NCI-H226 (cell line): Measurements from ENCODE around the gene RGS9.
A peak's percentile ranks its signal among the peaks of the same experiment; 100 is the strongest.

Source experiments
- DNase-seq: peaks from one replicate; pipeline ENCODE4 v3.0.0-alpha.2; 2015

Gene RGS9

DNA sequence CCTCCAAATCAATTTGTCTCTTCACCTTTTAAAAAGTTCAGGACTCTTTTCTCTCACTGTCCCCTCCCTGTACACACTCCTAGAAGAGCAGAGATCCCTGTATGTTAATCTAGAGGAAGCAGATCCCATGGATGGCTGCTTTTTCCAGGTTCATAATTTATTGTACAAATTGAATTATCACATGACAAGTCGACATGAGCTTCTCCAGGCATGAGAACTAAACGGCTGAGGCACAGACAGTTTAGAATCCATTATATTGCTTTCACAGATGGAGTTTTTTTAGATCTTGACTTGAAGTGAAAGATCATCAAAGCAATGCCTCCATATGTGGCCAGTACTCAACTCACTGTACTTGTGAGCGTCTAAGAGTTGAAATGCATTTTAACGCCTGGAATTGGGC is 47.9 kb downstream of the RGS9 start:
- DNase-seq, result no peak

DNA sequence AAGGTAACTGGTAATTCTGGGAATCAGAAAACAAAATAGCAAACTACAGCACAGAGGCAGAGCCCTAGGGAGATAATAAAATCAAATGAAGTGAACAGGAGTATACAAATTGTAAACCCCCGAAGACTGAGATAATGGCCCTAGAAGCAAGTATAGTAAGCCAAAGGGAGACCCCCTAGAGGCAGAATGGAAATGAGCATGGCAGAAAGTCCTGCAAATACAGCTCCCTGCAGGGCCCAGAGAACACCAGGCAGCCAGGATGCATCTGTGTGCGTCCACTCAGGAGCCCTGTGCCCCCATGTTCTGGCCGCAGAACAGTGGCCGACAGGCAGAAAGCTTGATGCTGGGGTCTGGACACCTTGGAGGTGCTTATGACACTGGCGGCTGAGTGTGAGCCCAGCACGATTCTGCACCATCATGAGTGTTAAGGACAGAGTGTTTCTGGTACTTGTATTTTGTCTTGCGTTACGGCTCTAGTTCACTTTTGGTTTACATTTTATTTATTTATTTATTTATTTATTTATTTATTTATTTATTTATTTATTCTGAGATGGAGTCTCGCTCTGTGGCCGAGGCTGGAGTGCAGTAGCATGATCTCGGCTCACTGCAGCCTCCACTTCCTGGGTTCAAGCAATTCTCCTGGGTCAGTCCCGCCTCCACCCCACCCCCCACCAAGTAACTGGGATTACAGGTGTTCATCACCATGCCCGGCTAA is 48.7 kb downstream of the RGS9 start:
- no peak for DNase-seq

DNA sequence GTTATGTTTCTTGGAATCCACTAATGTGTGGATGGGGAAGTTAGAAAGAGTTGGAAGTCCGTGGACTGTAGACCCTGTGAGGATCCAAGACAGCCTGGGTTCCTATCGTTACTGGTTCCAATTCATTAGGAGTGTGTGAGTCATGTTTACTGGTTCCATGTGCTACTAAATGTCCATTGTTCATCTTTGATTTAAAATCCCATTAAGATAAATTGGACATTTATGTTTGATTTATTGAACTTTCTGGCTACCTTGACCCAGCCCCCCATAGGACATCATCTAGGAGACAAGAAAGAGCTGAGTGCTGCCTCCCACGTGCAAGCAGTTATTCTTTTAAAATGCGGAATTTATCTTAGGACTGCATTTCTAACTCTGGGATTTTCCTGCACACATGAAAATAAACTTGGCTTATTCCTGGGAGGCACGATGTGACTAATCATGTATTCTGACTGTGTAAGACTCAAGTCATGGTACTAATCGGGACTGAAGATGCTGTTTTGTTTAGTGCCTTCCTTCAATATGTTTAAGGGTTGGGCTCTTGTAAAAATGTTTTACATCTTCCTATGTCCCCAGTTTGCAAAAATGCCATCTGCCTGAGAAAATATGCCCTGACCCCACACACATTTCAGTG is 53.4 kb downstream of the RGS9 start:
- no peak for DNase-seq

DNA sequence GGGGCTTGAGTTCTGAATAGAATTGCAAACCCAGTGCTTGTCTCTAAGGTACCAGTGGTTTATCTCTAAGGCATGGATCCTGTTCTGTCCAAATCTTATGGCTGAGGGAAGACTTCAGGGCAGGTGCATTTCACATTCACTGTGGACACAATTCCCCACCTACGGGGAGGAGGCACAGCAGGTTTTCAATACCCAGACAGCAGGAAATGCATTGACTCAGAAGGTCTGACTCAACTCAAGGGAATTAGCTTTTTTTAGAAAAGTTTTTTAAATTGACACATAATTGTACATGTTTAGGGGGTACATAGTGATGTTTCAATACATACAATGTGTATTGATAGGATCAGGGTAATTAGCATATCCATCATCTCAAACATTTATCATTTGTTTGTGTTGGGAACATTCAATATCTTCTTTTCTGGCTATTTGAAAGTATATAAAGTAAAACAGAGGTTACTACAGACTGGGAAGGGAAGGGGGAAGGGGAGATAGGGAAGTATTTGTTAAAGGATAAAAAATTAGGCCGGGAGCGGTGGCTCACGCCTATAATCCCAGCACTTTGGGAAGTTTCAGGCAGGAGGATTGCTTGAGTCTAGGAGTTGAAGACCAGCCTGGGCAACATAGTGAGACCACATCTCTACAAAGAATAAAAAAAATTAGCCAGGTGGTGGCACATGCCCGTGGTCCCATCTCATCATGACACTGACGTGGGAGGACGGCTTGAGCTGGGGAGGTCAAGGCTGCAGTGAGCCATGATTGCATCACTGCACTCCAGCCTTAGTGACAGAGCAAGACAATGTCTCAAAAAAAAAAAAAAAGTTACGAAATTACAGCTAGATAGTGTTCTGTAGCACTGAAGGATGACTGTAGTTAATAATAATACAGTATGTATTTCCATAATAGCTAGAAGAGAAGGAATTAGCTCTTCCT is 54.9 kb downstream of the RGS9 start:
- DNase-seq, result peak; percentile 71

DNA sequence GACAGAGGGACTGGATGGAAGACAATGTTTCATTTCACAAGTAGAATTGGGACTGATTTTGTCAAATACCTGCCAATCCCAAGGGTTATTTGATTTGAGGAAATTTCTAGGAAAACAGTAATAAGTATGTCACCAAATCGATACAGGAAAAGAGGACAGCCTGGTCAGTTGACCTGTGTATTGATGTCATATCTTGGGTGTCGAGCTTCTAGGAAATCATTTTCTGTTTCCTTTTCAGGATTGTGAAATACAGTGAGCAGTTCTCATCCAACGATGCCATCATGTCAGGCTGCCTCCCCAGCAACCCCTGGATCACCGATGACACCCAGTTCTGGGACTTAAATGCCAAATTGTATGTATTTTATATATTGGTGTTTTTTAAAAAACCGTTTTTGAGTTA is 56.1 kb downstream of the RGS9 start:
- DNase-seq, result no peak

DNA sequence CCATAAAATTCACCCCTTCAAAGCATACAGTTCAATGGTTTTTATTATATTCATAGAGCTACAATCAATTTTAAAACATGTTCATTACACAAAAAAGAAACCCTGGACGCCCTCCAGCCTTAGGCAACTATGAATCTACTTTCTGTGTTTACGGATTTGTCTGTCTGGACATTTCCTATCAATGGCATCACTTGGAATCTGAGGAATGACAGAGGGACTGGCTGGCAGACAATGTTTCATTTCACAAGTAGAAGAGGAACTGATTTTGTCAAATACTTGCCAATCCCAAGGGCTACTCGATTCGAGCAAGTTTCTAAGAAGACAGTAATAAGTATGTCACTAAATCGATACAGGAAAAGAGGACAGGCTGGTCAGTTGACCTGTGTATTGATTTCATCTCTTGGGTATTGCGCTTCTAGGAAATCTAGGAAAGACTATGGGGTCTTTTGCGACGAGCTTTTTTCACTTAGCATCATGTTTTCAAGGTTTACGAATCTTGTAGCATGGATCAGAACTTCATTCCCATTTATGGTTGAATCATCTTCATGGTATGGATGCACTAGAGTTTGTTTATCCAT is 56.6 kb downstream of the RGS9 start:
- no peak for DNase-seq

DNA sequence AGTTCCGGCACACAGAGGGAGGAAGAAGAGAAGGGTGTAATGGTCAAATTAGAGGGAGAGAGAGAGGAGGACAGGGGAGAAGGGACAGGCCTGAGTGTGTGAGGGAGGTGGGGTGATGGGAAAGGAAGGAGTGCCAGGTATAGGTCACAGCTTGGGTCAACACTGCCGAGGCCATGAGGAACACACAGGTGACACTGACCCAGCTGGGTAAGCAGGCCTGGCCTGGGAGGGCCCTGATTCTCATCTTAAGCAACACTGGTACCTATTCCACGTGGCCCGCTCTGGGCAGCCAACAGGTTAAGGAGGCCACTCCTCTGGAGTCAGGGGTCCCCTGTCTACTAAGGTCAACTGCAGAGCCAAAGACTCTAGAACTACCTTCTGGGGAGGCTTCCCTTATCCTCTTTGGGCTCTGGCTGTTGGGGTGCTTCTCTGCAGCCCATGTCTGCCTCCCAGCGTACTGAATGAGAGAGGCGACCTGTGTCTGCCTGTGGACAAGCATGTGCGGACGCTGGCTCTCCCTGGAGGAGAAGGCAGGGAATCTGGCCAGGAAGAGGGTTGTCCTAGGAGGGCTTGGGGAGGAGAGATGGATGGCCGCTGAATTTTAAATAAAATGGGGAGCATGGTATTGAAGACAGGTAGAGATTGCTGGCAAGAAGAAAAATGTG is 57.6 kb downstream of the RGS9 start:
- no peak for DNase-seq

DNA sequence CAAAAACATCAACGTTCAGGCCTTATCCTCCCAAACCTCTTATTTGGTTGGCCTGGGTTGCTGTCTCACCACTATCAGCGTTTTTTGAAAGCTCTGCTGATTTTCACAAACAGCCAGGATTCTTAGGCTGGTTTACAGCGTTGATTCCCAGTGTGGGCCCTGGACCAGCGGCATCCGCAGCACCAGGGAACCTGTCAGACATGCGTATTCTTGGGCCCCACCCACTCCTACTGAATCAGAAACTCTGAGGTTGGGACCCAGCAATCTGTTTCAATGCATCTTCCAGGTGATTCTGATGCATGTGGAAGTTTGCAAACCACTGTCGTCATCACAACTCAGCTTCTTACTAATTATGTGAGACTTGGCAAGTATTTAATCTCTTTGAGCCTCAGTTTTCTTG is 58.5 kb downstream of the RGS9 start:
- DNase-seq, result no peak

DNA sequence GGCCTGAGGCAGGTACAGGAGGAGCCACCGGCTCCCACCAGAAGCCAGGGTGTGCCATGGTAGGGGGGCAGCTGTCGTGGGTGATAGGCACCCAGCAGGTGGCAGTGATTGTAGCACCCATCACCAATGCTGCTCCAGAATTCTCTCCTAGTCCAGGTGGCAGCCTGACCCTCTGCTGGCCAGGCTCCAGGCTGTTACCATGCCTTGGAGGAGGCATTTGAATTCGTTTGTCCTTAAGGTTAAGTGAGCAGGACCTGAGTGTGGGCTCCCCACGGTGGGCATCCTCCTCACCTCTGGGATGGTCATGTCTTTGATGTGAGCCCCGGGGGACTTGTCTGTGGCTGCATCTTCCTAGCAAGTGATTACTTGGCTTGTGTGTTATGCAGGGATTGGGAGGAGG is 59.4 kb downstream of the RGS9 start:
- no peak for DNase-seq

DNA sequence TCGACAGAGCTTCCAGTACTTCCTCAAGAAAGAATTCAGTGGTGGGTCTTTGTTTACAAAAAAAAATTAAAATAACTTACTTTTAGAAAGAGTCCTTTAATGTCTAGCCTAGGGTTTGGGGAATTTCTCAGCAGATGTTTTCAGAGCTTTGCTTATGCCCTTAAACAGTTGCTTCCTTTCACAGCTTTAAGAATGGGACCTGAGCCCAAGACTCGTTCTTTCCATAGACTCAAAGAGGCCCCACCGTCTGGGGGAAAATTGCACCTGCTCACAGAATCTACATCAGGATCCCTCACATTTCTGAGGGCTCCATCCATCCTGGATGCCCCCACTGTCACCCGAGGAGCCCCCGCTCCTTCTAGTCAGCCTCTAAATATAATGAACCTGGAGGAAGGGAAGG is 60.0 kb downstream of the RGS9 start:
- DNase-seq, result no peak

DNA sequence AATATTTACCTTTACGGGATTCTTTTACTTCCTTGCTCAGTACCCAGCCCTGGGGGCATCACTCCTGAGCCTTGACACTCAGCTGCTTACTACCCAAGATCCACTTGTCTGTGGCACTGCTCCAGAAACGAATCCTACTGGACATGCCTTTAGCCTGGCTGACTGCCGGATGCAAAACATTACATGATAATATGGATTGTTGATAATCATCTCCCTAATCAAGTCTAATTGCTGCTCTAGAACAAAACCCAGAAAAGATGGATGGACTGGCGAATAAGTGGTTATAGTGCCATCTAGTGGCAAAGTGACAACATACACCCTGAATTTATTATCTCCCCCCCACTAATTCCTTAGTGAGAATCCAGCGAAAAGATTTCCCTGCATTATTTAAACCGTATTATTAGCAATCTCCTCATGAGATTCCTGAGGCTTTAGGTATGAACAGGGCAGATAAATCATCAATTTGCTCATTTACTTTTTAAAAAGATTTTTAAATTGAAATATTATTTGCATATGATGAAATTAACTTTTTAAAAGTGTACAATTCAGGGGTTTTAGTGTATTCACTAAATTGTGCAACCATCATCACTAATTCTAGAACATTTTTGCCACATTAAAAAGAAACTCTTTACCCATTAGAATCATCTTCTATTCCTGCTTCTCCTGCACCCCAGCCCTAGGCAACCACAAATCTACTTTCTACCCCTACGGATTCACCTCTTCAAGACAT is 61.6 kb downstream of the RGS9 start:
- DNase-seq, result no peak

DNA sequence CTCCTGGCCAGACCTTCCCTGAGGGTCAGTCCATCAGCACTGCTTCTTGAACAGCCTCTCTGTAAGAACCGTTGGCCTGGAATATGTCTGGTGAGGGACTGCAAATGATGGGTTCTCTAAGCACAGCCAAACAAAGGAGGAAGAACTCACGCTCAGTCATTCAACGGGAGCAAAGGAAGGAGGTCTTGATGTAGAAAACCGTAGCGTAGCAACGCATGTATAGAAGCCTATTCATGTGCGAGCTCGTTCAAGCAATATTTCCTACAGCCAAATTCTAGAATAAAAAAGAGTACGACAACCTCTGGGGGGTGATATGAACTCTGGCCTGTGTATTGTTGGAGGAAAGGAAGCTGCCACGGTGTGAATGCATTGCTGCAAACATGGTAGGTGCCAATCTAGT is 64.2 kb downstream of the RGS9 start:
- no peak for DNase-seq

DNA sequence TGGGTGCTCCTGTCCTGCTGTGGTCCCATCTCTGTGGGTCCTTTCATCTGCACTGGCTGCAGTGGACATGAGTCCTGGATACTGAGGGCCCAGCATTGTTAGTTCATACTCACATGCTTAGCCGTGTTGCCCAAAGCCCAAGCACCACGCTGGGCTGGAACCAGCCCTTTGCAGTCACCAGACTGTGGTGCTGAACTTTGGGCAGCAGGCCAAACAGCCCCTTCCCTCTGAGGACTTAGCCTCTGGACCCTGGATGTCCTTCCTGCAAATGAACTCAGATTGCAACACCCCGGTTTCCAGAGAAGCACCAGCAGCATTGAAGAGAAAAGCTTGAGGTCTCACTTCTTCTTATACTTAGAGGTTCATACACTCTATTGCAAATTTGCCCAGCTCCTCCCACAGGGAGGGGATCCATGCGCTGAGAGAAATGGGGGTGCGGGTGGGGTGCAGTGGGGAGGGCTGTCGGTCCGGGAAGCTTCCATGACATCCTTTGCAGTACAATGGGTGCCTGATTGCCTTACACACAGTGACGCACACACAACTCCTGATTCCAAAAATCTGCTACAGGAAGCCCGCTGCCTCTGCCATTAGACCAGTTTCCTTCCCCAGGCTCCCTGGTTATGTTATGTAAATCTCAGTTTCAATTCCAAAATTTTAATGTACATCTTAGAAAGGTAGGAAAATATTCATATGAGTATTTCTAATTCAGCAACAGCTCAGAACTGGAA is 65.8 kb downstream of the RGS9 start:
- DNase-seq, result no peak

DNA sequence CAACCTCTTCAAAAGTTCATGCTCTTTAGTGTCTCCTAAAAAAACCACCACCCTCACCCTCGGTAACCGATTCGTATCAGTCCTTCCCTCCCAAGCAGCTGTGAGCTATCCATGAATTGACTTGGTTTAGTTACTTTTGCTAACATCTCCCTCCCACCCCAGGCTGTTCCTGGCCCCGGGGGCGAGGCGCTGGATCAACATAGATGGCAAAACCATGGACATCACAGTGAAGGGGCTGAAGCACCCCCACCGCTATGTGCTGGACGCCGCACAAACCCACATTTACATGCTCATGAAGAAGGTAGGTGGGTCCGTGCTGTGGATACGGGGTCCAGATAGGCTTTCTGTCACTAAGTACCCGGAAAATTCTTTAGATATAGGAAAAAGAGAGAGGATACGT is 66.8 kb downstream of the RGS9 start:
- DNase-seq, result no peak

DNA sequence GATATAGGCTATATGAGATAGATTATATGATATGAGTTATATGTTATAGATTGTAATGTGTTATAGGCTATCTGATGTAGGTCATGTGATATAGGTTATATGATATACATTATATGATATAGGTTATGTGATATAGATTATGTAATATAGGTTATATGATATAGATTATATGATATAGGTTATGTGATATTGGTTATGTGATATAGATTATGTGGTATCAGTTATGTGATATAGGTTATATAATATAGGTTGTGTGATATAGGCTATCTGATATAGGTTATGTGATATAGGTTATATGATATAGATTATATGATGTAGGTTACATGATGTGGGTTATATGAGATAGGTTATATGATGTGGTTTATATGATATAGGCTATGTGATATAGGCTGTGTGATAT is 68.5 kb downstream of the RGS9 start:
- DNase-seq, result no peak

DNA sequence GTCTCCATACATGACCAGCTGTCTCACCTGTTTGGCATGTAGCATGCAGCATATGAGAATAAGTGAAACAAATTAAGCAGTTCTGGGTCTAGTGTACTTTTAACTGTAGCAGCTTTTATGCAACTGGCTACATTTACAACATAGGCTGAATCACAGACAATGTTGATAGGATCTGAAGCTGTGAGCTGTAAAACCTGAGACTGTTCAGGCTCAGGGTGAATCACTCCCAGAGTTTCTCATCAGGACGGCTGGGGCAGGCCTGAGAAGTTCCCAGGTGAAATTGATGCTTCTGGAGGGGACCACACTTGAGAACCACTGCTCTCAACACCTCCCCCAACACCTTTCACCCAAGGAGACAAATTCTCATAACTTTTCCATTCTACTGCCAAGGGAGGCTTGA is 70.3 kb downstream of the RGS9 start:
- DNase-seq, result peak; percentile 32

DNA sequence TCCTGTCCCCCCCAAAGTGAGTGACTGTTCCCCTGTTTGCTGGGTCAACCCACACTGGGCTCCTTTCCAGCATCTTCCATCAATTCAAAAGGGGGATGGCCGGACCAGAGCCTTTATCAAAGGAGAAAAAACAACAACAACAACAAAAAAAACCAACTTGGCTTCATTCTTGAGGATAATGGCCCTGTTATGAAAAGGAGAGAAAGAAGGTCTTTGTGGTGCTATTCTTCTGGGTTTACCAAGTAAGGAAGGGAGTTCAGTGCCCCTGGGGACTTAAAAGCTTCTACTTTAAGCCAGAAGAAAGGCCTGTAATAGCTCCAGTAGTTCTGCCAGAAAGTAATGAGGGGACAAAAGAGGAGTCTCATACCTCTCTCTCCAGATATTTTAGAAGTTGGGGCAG is 71.5 kb downstream of the RGS9 start:
- no peak for DNase-seq

DNA sequence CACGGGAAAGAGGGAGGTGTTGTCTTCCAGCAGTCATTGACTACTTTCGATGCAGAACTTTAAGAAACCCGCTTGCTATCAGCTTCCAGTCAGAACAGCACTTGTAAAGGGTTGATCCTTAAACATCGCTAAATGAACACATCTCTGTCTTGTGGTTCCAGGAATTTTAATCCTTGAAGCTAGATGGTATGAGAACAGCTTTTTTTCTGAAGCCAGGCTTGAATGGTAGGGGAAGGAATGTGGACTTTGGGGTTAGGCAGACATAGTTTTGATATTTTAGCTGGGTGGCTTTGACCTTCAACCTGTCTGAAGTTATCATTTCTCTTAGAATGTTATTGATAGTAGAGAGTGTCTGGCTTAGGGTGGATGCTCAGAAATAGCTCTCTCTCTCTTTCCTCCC is 81.1 kb downstream of the RGS9 start:
- DNase-seq, result no peak

DNA sequence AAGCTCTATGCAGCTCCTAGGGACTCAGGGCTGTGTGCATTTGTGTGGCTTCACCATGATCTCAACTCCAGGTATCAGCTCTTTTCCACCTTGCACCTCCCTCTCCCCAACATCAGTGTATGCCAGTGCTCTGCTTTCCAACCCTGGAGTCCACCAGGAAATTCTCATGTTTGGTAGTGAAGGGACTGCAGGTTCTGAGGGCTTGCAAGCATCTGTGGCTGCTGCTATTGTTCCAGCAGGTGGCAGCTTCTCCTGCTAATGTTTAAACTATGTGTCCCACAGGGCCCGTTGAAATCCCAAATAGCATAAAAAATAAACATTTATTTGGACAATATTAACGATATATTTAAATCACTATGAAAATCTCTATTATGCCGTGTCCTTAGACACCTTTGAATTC is 82.0 kb downstream of the RGS9 start:
- no peak for DNase-seq

DNA sequence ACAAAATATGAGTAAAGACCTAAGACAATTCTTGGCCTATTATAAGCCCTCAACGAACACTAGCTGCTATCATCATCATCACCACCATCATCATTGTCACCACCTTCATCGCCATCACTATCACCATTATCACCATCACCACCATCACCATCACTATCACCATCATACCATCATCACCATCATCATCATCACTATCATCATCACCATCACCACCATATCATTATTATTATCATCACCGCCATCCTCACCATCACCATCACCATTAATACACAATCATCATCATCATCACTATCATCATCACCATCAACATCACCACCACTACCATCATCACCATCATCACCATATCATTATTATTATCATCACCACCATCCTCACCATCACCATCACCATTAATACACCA is 82.5 kb downstream of the RGS9 start:
- no peak for DNase-seq

DNA sequence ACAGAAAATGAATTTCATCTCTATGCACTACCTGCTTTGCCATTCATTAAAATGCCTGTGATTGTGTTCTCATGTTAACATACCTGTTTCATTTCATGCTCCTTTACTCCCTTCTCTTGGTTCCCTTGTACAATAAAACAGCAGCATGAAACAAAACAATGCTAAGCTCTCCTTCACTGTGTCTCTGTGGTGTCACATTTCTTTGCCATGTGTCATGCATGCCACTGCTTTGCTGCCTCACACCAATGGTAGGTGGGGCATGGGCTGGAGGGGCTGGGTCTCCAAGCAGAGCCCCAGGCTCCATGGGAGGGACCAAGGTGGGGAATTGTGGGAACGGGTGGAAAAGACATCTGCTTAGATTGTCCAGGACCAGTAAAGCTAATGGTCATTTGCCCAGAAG is 83.6 kb downstream of the RGS9 start:
- DNase-seq, result no peak
